ENCODE results near the gene MBD5.
"Not testable (repeated sequence)": the region's sequence is repeated elsewhere in the genome, so short reads cannot be mapped to it uniquely, and the experiment has no call there.

The MBD5 gene

GRCh38 chr2:148021059-148021861, at the start of gene MBD5:
Gene MBD5, plus strand, starts transcription at chr2:148021091.
- H3K27me3 ChIP-seq (ENCODE audit: control insufficient read depth in 5 of 5, insufficient read depth in 4 of 5, low read length in 5 of 5) = no peaks in the 10 kb centered on the region
- H3K4me1 ChIP-seq (ENCODE audit: control insufficient read depth in 5 of 5, insufficient read depth in 5 of 5, low read length in 5 of 5) = peaks cover 2 to 30% (median 24%) of the 10 kb centered on the region in 5 donors
- H3K4me3 ChIP-seq (ENCODE audit: low read depth in 1 of 5, low read length in 5 of 5) = peak within 1 kb of the TSS; percentile 97 to 100 (median 100)
- no peaks in the 10 kb centered on the region for H3K36me3 ChIP-seq (ENCODE audit: control insufficient read depth in 5 of 5, insufficient read depth in 5 of 5, low read length in 5 of 5)
- peak within 1 kb of the TSS; percentile 88 for H3K27ac ChIP-seq (ENCODE audit: low read depth, low read length)
- H3K9me3 ChIP-seq (ENCODE audit: control insufficient read depth in 5 of 5, low read length in 5 of 5) = no peaks in the 10 kb centered on the region
- H3K9ac ChIP-seq (ENCODE audit: low read length in 5 of 5) = peak within 1 kb of the TSS; percentile 92 to 98 (median 94)

- H3K36me3 ChIP-seq (ENCODE audit: control insufficient read depth in 5 of 5, insufficient read depth in 5 of 5, low read length in 5 of 5) = peaks cover 0 to 9% (median 5%) of the 10 kb centered on the region in 5 donors
- no peak overlapping the region for H3K9ac ChIP-seq (ENCODE audit: low read length in 5 of 5)
- H3K9me3 ChIP-seq (ENCODE audit: control insufficient read depth in 5 of 5, low read length in 5 of 5) = no peaks in the 10 kb centered on the region
- no peaks in the 10 kb centered on the region for H3K27me3 ChIP-seq (ENCODE audit: control insufficient read depth in 5 of 5, insufficient read depth in 4 of 5, low read length in 5 of 5)
- no peak overlapping the region for H3K27ac ChIP-seq (ENCODE audit: low read depth, low read length)
- no peaks in the 10 kb centered on the region for H3K4me1 ChIP-seq (ENCODE audit: control insufficient read depth in 5 of 5, insufficient read depth in 5 of 5, low read length in 5 of 5)
- no peak overlapping the region for H3K4me3 ChIP-seq (ENCODE audit: low read depth in 1 of 5, low read length in 5 of 5)
Observed at GRCh38 chr2:147976102-147976501, 44.8 kb upstream of the MBD5 start.

- no peaks in the 10 kb centered on the region for H3K4me1 ChIP-seq (ENCODE audit: control insufficient read depth in 5 of 5, insufficient read depth in 5 of 5, low read length in 5 of 5)
- H3K9ac ChIP-seq (ENCODE audit: low read length in 5 of 5) = no peak overlapping the region
- no peaks in the 10 kb centered on the region for H3K27me3 ChIP-seq (ENCODE audit: control insufficient read depth in 5 of 5, insufficient read depth in 4 of 5, low read length in 5 of 5)
- peaks cover 0 to 5% (median 3%) of the 10 kb centered on the region in 5 donors for H3K36me3 ChIP-seq (ENCODE audit: control insufficient read depth in 5 of 5, insufficient read depth in 5 of 5, low read length in 5 of 5)
- H3K9me3 ChIP-seq (ENCODE audit: control insufficient read depth in 5 of 5, low read length in 5 of 5) = no peaks in the 10 kb centered on the region
- H3K27ac ChIP-seq (ENCODE audit: low read depth, low read length) = no peak overlapping the region
- H3K4me3 ChIP-seq (ENCODE audit: low read depth in 1 of 5, low read length in 5 of 5) = no peak overlapping the region
Observed at GRCh38 chr2:147977679-147978078, 43.2 kb upstream of the MBD5 start.

GRCh38 chr2:147980940-147981528, 39.9 kb upstream of the MBD5 start:
- Histone ChIP-seq H3K4me3 (ENCODE audit: low read depth in 1 of 5, low read length in 5 of 5) (no peak overlapping the region), H3K27ac (ENCODE audit: low read depth, low read length) (no peak overlapping the region), H3K36me3 (ENCODE audit: control insufficient read depth in 5 of 5, insufficient read depth in 5 of 5, low read length in 5 of 5) (no peaks in the 10 kb centered on the region), H3K9ac (ENCODE audit: low read length in 5 of 5) (no peak overlapping the region), H3K9me3 (ENCODE audit: control insufficient read depth in 5 of 5, low read length in 5 of 5) (no peaks in the 10 kb centered on the region), H3K27me3 (ENCODE audit: control insufficient read depth in 5 of 5, insufficient read depth in 4 of 5, low read length in 5 of 5) (no peaks in the 10 kb centered on the region), H3K4me1 (ENCODE audit: control insufficient read depth in 5 of 5, insufficient read depth in 5 of 5, low read length in 5 of 5) (no peaks in the 10 kb centered on the region)

- no peaks in the 10 kb centered on the region for H3K27me3 ChIP-seq (ENCODE audit: control insufficient read depth in 5 of 5, insufficient read depth in 4 of 5, low read length in 5 of 5)
- no peaks in the 10 kb centered on the region for H3K36me3 ChIP-seq (ENCODE audit: control insufficient read depth in 5 of 5, insufficient read depth in 5 of 5, low read length in 5 of 5)
- H3K9ac ChIP-seq (ENCODE audit: low read length in 5 of 5) = no peak overlapping the region
- H3K4me1 ChIP-seq (ENCODE audit: control insufficient read depth in 5 of 5, insufficient read depth in 5 of 5, low read length in 5 of 5) = peaks cover 0 to 9% (median 5%) of the 10 kb centered on the region in 5 donors
- H3K4me3 ChIP-seq (ENCODE audit: low read depth in 1 of 5, low read length in 5 of 5) = no peak overlapping the region
- no peaks in the 10 kb centered on the region for H3K9me3 ChIP-seq (ENCODE audit: control insufficient read depth in 5 of 5, low read length in 5 of 5)
- H3K27ac ChIP-seq (ENCODE audit: low read depth, low read length) = no peak overlapping the region
Observed at GRCh38 chr2:147989102-147989501, 31.8 kb upstream of the MBD5 start.

- H3K27ac ChIP-seq (ENCODE audit: low read depth, low read length) = no peak overlapping the region
- no peaks in the 10 kb centered on the region for H3K27me3 ChIP-seq (ENCODE audit: control insufficient read depth in 5 of 5, insufficient read depth in 4 of 5, low read length in 5 of 5)
- no peaks in the 10 kb centered on the region for H3K9me3 ChIP-seq (ENCODE audit: control insufficient read depth in 5 of 5, low read length in 5 of 5)
- H3K36me3 ChIP-seq (ENCODE audit: control insufficient read depth in 5 of 5, insufficient read depth in 5 of 5, low read length in 5 of 5) = peaks cover 0 to under 1% (median 0%) of the 10 kb centered on the region in 5 donors
- H3K4me1 ChIP-seq (ENCODE audit: control insufficient read depth in 5 of 5, insufficient read depth in 5 of 5, low read length in 5 of 5) = peaks cover 0 to 9% (median 5%) of the 10 kb centered on the region in 5 donors
- H3K9ac ChIP-seq (ENCODE audit: low read length in 5 of 5) = peak overlapping the region in 1 of 5 donors; percentile 28
- H3K4me3 ChIP-seq (ENCODE audit: low read depth in 1 of 5, low read length in 5 of 5) = no peak overlapping the region
Observed at GRCh38 chr2:147989809-147990403, 31.0 kb upstream of the MBD5 start.

GRCh38 chr2:147994965-147995364, 25.9 kb upstream of the MBD5 start:
- not testable (repeated sequence) for H3K27me3 ChIP-seq (ENCODE audit: control insufficient read depth in 5 of 5, insufficient read depth in 4 of 5, low read length in 5 of 5); H3K9ac ChIP-seq (ENCODE audit: low read length in 5 of 5); H3K36me3 ChIP-seq (ENCODE audit: control insufficient read depth in 5 of 5, insufficient read depth in 5 of 5, low read length in 5 of 5); H3K4me1 ChIP-seq (ENCODE audit: control insufficient read depth in 5 of 5, insufficient read depth in 5 of 5, low read length in 5 of 5); H3K9me3 ChIP-seq (ENCODE audit: control insufficient read depth in 5 of 5, low read length in 5 of 5); H3K27ac ChIP-seq (ENCODE audit: low read depth, low read length); H3K4me3 ChIP-seq (ENCODE audit: low read depth in 1 of 5, low read length in 5 of 5)

GRCh38 chr2:147996828-147997227, 24.1 kb upstream of the MBD5 start:
- Histone ChIP-seq H3K27ac (ENCODE audit: low read depth, low read length) (no peak overlapping the region), H3K9ac (ENCODE audit: low read length in 5 of 5) (no peak overlapping the region), H3K27me3 (ENCODE audit: control insufficient read depth in 5 of 5, insufficient read depth in 4 of 5, low read length in 5 of 5) (no peaks in the 10 kb centered on the region), H3K9me3 (ENCODE audit: control insufficient read depth in 5 of 5, low read length in 5 of 5) (peaks cover 0 to 5% (median 0%) of the 10 kb centered on the region in 5 donors), H3K36me3 (ENCODE audit: control insufficient read depth in 5 of 5, insufficient read depth in 5 of 5, low read length in 5 of 5) (peaks cover 0 to 6% (median 0%) of the 10 kb centered on the region in 5 donors), H3K4me3 (ENCODE audit: low read depth in 1 of 5, low read length in 5 of 5) (no peak overlapping the region), H3K4me1 (ENCODE audit: control insufficient read depth in 5 of 5, insufficient read depth in 5 of 5, low read length in 5 of 5) (peaks cover 0 to 5% (median 5%) of the 10 kb centered on the region in 5 donors)

- Histone ChIP-seq H3K9me3 (ENCODE audit: control insufficient read depth in 5 of 5, low read length in 5 of 5) (peaks cover 0 to 5% (median 0%) of the 10 kb centered on the region in 5 donors), H3K4me1 (ENCODE audit: control insufficient read depth in 5 of 5, insufficient read depth in 5 of 5, low read length in 5 of 5) (peaks cover 0 to 3% (median 0%) of the 10 kb centered on the region in 5 donors), H3K36me3 (ENCODE audit: control insufficient read depth in 5 of 5, insufficient read depth in 5 of 5, low read length in 5 of 5) (peaks cover 0 to 6% (median 0%) of the 10 kb centered on the region in 5 donors), H3K27ac (ENCODE audit: low read depth, low read length) (no peak overlapping the region), H3K9ac (ENCODE audit: low read length in 5 of 5) (no peak overlapping the region), H3K27me3 (ENCODE audit: control insufficient read depth in 5 of 5, insufficient read depth in 4 of 5, low read length in 5 of 5) (no peaks in the 10 kb centered on the region), H3K4me3 (ENCODE audit: low read depth in 1 of 5, low read length in 5 of 5) (no peak overlapping the region)
Observed at GRCh38 chr2:147998203-147998602, 22.7 kb upstream of the MBD5 start.

- no peak overlapping the region for H3K27ac ChIP-seq (ENCODE audit: low read depth, low read length)
- H3K9ac ChIP-seq (ENCODE audit: low read length in 5 of 5) = no peak overlapping the region
- peaks cover 0 to 6% (median 0%) of the 10 kb centered on the region in 5 donors for H3K36me3 ChIP-seq (ENCODE audit: control insufficient read depth in 5 of 5, insufficient read depth in 5 of 5, low read length in 5 of 5)
- H3K4me3 ChIP-seq (ENCODE audit: low read depth in 1 of 5, low read length in 5 of 5) = no peak overlapping the region
- no peaks in the 10 kb centered on the region for H3K27me3 ChIP-seq (ENCODE audit: control insufficient read depth in 5 of 5, insufficient read depth in 4 of 5, low read length in 5 of 5)
- H3K4me1 ChIP-seq (ENCODE audit: control insufficient read depth in 5 of 5, insufficient read depth in 5 of 5, low read length in 5 of 5) = peaks cover 0 to 3% (median 0%) of the 10 kb centered on the region in 5 donors
- peaks cover 0 to 5% (median 0%) of the 10 kb centered on the region in 5 donors for H3K9me3 ChIP-seq (ENCODE audit: control insufficient read depth in 5 of 5, low read length in 5 of 5)
Observed at GRCh38 chr2:147999126-147999525, 21.8 kb upstream of the MBD5 start.

All from subcutaneous abdominal adipose tissue (tissue), 5 donors.